PFSK-1 (cell line): ENCODE data around the gene TAGLN2.

Source experiments
- FOXP2 ChIP-seq: optimal IDR thresholded peaks from 2 replicates; pipeline ENCODE3; 2011; ENCODE audit warnings: borderline replicate concordance, control low read depth, inconsistent platforms; ENCODE audit not compliant: insufficient read depth; ENCODE audit errors: extremely low read length, extremely low read depth
- POLR2AphosphoS5 ChIP-seq: IDR thresholded peaks from 2 replicates; pipeline ENCODE4 v1.6.1; 2012; ENCODE audit warnings: low read depth, mild to moderate bottlenecking, control low read depth, low read length, moderate library complexity
- REST ChIP-seq, 2 experiments: IDR thresholded peaks; 2 replicates each; pipeline versions ENCODE4 v1.6.1 to v1.8.0; 2011 to 2012; ENCODE audit warnings: low read depth in 2 of 2, low read length in 2 of 2, control low read depth in 1 of 2, inconsistent platforms in 1 of 2, mild to moderate bottlenecking in 1 of 2, moderate library complexity in 1 of 2; ENCODE audit not compliant: insufficient read depth in 1 of 2
- SIN3A ChIP-seq: IDR thresholded peaks from 2 replicates; pipeline ENCODE4 v1.6.1; 2012; ENCODE audit warnings: mild to moderate bottlenecking, low read length, moderate library complexity, borderline replicate concordance; ENCODE audit not compliant: insufficient read depth
- TAF1 ChIP-seq: IDR thresholded peaks from 2 replicates; pipeline ENCODE4 v1.6.1; 2012; ENCODE audit warnings: low read length, control low read depth, borderline replicate concordance; ENCODE audit not compliant: insufficient read depth

TAGLN2 gene

GRCh38 chr1:159927211-159927848 lies 2.0 kb upstream of the TAGLN2 start:
- no peak for TF ChIP-seq REST (IDR thresholded peaks at IDR 0.05; ENCODE audit: insufficient read depth in 1 of 2, low read depth in 2 of 2, low read length in 2 of 2)
- TF ChIP-seq POLR2AphosphoS5 = no peak
- TF ChIP-seq FOXP2 = no peak
- TF ChIP-seq SIN3A = no peak
- TF ChIP-seq TAF1 = no peak

- TF ChIP-seq TAF1 (no peak), SIN3A (no peak), POLR2AphosphoS5 (no peak), REST (IDR thresholded peaks at IDR 0.05; ENCODE audit: insufficient read depth in 1 of 2, low read depth in 2 of 2, low read length in 2 of 2) (no peak), FOXP2 (no peak)
Measured at GRCh38 chr1:159925719-159926078, 392 bp upstream of the TAGLN2 start.

GRCh38 chr1:159924025-159924790 lies 1.1 kb downstream of the TAGLN2 start:
- TF ChIP-seq TAF1 (no peak), SIN3A (no peak), REST (IDR thresholded peaks at IDR 0.05; ENCODE audit: insufficient read depth in 1 of 2, low read depth in 2 of 2, low read length in 2 of 2) (no peak), FOXP2 (no peak), POLR2AphosphoS5 (no peak)

- TF ChIP-seq REST (IDR thresholded peaks at IDR 0.05; ENCODE audit: insufficient read depth in 1 of 2, low read depth in 2 of 2, low read length in 2 of 2) (no peak), FOXP2 (peak; percentile 61)
Measured at GRCh38 chr1:159923203-159924024, 1.9 kb downstream of the TAGLN2 start.
